Measurements from ENCODE around the gene GNA12.

DNA sequence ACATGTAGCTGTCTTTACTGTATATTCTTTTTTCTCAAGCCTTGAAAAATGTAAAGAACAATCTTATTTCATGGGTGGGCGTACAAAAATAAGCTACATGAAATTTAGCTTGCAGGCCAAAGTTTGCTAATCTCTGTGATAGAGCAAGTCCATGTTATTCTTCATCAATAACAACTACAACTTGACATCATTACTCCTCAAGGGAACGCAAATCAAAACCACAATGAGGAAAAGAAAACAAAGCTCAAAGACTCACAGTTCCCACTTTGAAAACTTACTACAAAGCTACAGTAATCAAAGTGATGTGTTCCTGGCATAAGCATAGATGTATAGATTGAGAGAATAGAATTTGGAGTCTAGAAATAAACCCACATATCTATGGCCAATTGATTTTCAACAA lies 62.5 kb downstream of the GNA12 start:
- TF ChIP-seq CTCF (IDR thresholded peaks at IDR 0.05), result no peak
- TF ChIP-seq ZFX (IDR thresholded peaks at IDR 0.05; ENCODE audit: borderline replicate concordance), result no peak

Measured in 22Rv1 (cell line).